Measurements from ENCODE around the gene ZNF106.

The ZNF106 gene

GRCh38 chr15:42367041-42367440 lies 123.9 kb downstream of the ZNF106 start:
- DNase-seq (ENCODE audit: low spot score) = no peak

DNA sequence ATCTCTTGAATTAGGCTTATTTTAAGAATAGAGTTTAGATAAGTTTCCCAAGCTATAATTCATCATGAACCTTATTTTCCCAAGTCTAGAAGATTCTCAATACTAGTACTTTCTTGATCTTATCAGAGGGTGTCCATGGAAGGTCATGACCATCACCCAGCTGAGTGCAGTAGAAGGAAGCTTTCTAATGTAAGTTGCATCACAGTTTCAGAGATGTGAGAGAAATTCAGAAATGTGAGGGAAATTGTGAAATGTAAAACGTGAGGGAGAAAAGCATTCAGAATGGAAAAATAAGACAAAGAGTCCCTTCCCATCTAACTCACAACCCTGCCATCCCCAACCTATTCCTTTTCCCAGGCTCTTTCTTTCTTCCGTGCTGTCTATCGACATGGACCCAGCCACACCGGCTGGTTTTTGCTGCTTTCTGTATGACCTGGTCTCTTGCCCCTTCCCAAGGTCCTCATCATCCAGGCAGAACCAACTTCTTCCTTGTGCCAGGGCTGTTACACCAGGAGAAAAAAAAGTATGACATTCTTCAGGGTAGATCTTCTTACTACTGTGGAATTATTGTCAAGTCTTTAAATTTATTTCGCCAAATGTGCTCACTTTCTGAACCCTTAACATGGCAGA lies 124.9 kb downstream of the ZNF106 start:
- DNase-seq (ENCODE audit: low spot score) = no peak

- peak; percentile 33 for DNase-seq (ENCODE audit: low spot score)
These were observed 126.4 kb downstream of the ZNF106 start for GRCh38 chr15:42364529-42364928.

DNA sequence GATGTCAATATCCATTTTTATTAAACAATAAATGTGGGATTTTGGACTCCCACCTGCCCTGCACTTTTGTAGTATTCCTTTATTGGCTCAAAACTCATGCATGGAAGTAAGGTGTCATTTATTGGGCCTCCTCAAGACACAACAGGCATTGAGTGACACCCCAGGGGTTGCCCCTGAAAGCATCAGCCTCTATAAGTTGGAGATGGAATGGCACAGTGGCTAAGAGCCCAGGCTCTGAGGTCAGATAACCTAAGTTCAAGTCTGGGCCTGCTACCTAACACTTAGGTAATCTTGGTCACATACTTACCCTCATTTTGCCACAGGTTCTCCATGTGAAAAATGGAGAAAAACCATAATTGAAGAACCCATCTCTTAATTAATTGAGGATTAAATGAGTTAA lies 127.0 kb downstream of the ZNF106 start:
- no peak for DNase-seq (ENCODE audit: low spot score)

- DNase-seq (ENCODE audit: low spot score) = no peak
These were observed 127.5 kb downstream of the ZNF106 start for GRCh38 chr15:42363487-42363886.
